ENCODE measurements around the gene MSRB3. TPM values are rescaled to one million over a fixed set of nuclear protein-coding genes. Genes with fewer than 3 reads are reported as not detected.

The MSRB3 gene
- total and polyA plus RNA-seq, 8 donors, result 21.7 to 50.5 (median 28.1) TPM

- TF ChIP-seq CTCF (IDR thresholded peaks at IDR 0.05), result no peak
- no peak for DNase-seq
- H3K27me3 ChIP-seq, result no peaks in the 10 kb centered on the region
- H3K4me1 ChIP-seq, result peaks cover 4 to 5% of the 10 kb centered on the region in 2 donors
- no peak overlapping the region for H3K27ac ChIP-seq
- H3K36me3 ChIP-seq, result no peaks in the 10 kb centered on the region
- H3K9me3 ChIP-seq, result no peaks in the 10 kb centered on the region
- intact Hi-C loops (cut with DNase I), result no loop called here
- no peak overlapping the region for H3K4me3 ChIP-seq
- no peak for ATAC-seq
Measured at GRCh38 chr12:65501935-65502334, 223.5 kb downstream of the MSRB3 start.

DNA sequence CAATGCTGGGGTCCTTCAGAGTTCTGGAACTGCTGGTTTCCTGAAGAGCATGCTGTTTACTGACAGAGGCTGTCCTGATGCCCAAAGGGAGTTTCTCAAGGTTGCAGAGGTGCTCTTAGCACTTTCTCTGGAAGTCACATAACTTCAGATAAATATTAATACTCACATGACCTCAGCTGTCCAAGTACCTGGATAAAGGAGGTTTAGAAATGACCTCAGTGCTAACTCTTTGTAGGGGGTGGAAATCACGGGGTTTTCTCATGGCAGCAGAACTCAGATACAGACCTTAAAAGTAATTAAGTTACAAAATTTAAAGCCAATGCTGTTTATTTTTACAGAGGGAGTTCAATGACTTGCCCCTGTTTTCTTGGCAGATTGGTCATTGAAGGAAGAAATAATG is 225.9 kb downstream of the MSRB3 start:
- Histone ChIP-seq H3K4me1 (peaks cover 0 to 5% of the 10 kb centered on the region in 2 donors), H3K27ac (no peak overlapping the region), H3K27me3 (no peaks in the 10 kb centered on the region), H3K4me3 (no peak overlapping the region), H3K9me3 (no peaks in the 10 kb centered on the region), H3K36me3 (no peaks in the 10 kb centered on the region)
- TF ChIP-seq CTCF (IDR thresholded peaks at IDR 0.05), result no peak
- ATAC-seq (no peak), DNase-seq (no peak)
- intact Hi-C loops (cut with DNase I), result no loop called here

DNA sequence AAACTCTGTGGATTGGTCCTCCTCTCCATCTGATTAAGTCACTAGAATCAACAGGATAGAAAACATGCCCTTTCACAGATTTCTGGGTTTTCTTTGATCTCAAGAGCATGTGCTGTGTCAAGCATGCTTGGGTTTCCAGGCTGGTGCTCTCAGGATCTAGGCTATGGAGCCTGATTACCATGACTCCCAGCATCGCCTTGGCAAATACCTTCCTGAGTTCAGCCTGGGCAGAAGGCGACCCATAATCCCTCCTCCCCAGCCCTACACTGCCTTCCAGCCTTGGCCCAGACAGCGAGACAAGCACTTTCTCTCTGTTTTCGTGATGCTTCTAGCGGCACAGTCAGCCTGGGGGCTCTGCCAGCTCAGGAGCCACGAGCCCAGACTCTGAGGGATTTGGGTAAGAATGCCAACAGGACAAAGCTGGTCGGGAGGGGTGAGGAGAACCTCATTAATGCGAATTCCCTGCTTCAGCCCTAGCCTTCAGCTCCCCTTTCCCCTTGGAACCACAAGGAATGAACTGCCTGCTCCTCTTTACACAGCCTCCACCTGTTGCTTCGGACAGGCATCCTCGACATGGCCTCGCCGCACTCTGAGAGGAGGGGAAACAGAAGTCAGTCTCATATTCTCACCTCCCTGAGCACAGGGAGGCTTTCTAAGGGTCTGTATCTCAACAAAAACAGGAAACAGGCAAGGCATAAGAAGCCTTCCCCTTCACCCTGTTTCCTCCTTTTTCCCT is 227.1 kb downstream of the MSRB3 start:
- H3K4me3 ChIP-seq, result no peak overlapping the region

GRCh38 chr12:65508276-65509035 is 230.0 kb downstream of the MSRB3 start:
- Histone ChIP-seq H3K36me3 (no peaks in the 10 kb centered on the region), H3K4me3 (no peak overlapping the region), H3K9me3 (no peaks in the 10 kb centered on the region), H3K27me3 (no peaks in the 10 kb centered on the region), H3K4me1 (peaks cover 0 to 3% of the 10 kb centered on the region in 2 donors), H3K27ac (no peak overlapping the region)
- intact Hi-C loops (cut with DNase I), result no loop called here
- DNase-seq (no peak), ATAC-seq (no peak)
- no peak for TF ChIP-seq CTCF (IDR thresholded peaks at IDR 0.05)

More for the DNA sequence above, 227.1 kb downstream of the MSRB3 start:
- TF ChIP-seq CTCF (IDR thresholded peaks at IDR 0.05), result no peak
- no peaks in the 10 kb centered on the region for H3K9me3 ChIP-seq
- DNase-seq (peak in 1 of 4 donors; percentile 48), ATAC-seq (no peak)
- no peaks in the 10 kb centered on the region for H3K27me3 ChIP-seq
- peaks cover 0 to 5% of the 10 kb centered on the region in 2 donors for H3K4me1 ChIP-seq
- H3K27ac ChIP-seq, result no peak overlapping the region
- intact Hi-C loops (cut with DNase I), result no loop called here
- no peaks in the 10 kb centered on the region for H3K36me3 ChIP-seq

DNA sequence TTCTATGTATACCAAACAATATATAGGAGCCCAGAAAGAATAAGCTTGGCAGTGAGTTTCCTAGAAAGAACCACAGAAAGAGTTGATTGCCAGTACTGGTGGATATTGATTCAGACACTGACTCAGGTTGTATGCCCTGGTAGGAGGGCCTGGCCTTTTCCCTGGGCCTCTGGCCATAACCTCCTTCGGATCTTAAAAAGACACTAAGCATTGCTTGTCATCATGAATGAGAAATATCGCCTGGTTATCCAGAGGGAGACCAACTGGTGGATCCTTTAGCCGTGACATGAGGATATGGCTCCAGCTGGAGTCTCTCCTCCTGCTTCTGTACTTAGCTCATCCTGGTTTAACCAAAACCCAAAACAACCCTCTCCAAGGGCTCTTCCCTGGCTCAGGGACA is 231.5 kb downstream of the MSRB3 start:
- intact Hi-C loops (cut with DNase I), result no loop called here
- Histone ChIP-seq H3K4me3 (no peak overlapping the region), H3K27ac (no peak overlapping the region), H3K9me3 (no peaks in the 10 kb centered on the region), H3K36me3 (no peaks in the 10 kb centered on the region), H3K27me3 (no peaks in the 10 kb centered on the region), H3K4me1 (peaks cover 0 to 3% of the 10 kb centered on the region in 2 donors)
- ATAC-seq (no peak), DNase-seq (no peak)
- TF ChIP-seq CTCF (IDR thresholded peaks at IDR 0.05), result no peak
